ENCODE results near the gene CAMK4.
"Not testable (repeated sequence)": the region's sequence is repeated elsewhere in the genome, so short reads cannot be mapped to it uniquely, and the experiment has no call there.

Gene CAMK4

GRCh38 chr5:111261610-111262009, 37.4 kb downstream of the CAMK4 start:
- no peak for DNase-seq

DNA sequence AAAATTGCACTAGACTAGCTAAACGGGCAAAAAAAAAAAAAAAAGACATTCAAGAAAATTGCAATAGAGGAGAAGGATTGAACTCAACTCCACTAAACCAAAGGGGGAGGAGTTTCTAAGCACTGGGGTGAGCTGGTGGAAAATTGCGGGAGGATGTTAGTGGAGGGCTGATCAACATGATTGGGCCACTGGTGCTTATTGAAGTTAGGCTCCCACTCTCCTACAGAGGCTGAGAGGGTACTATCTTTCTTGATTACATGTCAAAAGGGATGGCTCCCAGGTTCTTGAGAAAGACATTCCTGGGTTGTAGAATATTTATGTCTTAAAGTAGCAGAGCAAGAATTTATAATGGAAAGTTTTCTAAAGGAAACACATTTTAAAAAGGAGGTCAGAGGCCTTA, 38.0 kb downstream of the CAMK4 start:
- DNase-seq = no peak

GRCh38 chr5:111262815-111263214, 38.6 kb downstream of the CAMK4 start:
- DNase-seq = no peak

DNA sequence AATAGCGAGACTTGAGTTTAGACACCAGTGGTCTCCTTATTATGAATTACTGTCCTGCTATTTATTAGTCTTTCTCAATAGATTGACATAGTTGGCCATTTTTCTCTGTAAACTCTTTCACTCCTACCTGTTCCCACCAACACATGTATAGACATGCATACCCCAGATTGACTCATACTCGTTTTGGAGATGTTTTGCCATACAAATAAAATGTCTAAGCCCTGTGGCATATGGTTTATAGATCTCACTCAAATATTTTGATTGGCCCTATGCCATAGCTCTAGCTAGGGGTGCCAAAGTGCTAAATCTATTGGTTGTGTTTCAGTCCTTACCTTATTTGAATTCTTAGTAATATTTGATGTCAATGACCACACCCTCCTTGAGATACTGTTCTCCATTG, 42.3 kb downstream of the CAMK4 start:
- no peak for DNase-seq

GRCh38 chr5:111268300-111268699, 44.1 kb downstream of the CAMK4 start:
- no peak for DNase-seq

- DNase-seq = no peak
Measured at GRCh38 chr5:111271885-111272284, 47.7 kb downstream of the CAMK4 start.

DNA sequence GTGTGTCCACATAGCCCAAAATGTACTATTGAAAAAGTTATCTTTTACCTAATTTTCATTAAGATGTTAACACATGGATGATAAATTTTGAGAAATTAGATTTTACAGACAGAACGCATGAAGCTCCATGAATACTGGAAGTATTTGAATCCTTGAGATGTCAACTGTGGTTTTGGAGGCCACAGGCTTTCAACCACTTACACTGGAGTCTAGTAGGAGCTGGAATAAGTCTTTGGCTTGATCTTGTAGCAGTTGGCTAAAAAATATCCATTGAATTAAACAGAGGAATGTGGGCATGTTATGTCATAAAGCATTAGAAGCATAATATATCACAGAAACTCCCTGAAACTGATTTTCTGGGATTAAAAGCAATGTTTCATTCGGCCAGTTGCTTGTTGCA, 52.9 kb downstream of the CAMK4 start:
- DNase-seq = no peak

DNA sequence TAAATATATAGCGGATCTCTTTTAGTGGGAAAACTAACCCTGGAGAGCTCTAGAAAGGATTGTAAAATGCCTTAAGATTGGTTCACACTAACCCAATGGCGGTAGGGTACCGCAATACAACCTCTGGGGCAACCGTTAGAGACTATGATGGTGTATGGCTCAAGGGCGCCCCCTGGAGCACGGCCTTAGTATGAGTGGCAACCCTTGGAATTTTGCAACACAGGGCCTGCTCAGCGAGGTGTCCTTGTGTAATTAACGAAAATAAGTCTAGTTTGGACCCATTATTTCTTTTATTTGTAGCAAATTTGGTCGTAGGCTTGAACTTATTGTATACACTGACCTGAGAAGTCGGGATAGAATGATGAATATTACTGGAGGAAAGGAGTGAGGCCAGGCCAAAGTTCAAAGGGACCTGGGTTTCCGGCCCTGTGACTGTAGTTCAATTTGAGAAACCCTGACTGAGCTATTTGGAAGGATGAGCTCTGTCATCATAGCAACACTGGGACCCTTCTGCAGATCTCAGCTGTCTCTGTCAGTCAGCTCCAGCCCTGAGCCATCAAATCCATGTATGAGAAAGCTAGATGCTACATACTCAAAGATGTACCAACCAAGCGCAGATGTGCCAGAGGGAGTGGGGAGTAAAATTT, 54.8 kb downstream of the CAMK4 start:
- peak; percentile 59 for DNase-seq

GRCh38 chr5:111280282-111280951, 56.2 kb downstream of the CAMK4 start:
- peak; percentile 55 for DNase-seq

DNA sequence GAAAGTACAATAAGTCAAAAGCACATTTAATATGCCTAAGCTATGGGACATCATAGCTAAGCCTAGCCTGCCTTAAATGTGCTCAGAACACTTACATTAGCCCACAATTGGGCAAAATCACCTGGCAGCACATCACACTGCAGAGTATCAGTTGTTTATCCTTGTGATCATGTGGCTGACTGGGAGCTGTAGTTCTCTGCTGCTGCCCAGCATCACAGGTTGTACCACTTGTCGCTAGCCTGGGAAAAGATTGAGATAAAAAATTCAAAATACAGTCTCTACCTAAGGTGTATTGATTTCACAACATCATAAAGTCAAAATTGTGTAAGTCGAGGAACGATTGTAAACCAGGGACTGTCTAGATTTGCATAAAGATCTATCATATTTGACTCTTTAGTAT, 58.6 kb downstream of the CAMK4 start:
- DNase-seq = no peak

DNA sequence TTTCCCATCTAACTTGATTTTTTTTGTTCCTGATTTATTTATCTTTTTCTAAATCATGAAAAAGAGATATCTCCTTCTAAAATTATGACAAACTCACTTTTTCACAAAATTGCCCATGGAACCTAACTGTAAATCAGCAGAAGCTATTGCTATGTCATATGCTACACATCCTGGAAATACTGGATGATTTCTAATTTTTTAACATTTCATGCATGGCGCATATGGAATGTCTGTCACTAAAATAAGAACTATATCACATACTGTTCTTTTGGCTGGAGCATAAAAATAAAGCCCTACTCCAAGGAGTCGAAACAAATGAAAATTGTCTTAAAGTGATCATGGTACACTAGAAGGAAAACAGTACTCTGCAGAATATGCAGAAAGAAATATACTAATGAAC, 60.6 kb downstream of the CAMK4 start:
- DNase-seq = no peak

DNA sequence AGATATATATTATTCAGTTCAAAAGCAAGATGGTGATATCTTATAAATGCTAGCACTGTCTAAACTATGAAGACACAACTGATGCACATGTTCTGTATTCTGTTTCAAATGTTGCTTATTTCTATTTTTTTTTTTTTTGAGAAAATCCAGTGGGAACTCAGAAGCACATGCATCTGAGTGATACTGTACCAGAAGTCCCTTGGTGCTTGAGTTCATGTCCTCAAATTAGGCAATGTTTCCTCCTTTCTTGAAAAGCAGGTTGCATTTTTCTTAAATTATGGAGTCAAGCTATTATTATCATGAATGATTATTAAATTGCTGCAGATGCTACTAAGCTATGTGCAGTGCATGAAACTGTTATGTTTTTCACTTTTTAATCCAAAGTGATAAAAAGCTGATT, 70.4 kb downstream of the CAMK4 start:
- DNase-seq = no peak

DNA sequence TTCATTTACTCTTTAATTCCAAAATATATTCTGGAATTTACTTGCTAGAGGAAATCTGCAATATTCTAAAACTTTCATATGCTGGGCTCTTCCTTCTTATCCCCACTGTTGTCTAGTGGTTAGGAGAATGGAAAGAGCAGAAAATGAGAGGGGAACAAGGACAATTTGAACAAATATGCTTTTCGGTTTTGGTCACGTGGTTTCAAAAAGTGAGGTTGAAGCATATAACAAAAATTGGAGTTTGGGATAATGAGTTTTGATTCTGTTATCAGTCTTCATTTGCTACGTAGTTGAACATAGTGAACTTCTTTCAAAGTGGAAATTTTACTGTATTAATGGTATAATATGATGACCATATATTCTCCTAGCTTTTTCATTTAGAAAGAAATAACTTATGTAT, 71.5 kb downstream of the CAMK4 start:
- no peak for DNase-seq

GRCh38 chr5:111296570-111296969, 72.4 kb downstream of the CAMK4 start:
- DNase-seq = no peak

GRCh38 chr5:111299067-111299481, 74.9 kb downstream of the CAMK4 start:
- no peak for DNase-seq

GRCh38 chr5:111299831-111300432, 75.7 kb downstream of the CAMK4 start:
- DNase-seq = no peak

GRCh38 chr5:111301264-111301663, 77.1 kb downstream of the CAMK4 start:
- no peak for DNase-seq

- DNase-seq = not testable (repeated sequence)
Measured at GRCh38 chr5:111302043-111302442, 77.9 kb downstream of the CAMK4 start.

GRCh38 chr5:111308951-111309350, 84.8 kb downstream of the CAMK4 start:
- DNase-seq = peak; percentile 35

DNA sequence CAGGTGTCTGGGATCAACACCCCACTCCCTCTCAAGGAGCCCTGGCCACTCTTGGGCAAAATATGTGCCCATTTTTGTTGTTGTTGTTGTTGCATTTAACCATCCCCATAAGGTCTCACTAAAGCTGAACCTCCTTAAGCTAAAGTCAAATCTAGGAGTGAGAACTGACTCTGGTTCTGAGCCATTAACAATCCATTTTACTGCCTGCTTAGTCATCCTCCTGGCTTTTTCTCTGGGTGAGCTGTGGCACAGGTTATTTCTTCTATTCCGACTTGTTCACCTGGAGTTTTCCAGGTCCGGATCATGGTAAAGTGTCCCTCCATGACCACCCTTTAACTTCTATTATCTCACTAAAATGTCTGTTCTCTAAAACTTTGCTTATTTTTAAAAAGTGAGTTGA, 85.2 kb downstream of the CAMK4 start:
- DNase-seq = no peak

GRCh38 chr5:111310711-111311620, 86.8 kb downstream of the CAMK4 start:
- no peak for DNase-seq

DNA sequence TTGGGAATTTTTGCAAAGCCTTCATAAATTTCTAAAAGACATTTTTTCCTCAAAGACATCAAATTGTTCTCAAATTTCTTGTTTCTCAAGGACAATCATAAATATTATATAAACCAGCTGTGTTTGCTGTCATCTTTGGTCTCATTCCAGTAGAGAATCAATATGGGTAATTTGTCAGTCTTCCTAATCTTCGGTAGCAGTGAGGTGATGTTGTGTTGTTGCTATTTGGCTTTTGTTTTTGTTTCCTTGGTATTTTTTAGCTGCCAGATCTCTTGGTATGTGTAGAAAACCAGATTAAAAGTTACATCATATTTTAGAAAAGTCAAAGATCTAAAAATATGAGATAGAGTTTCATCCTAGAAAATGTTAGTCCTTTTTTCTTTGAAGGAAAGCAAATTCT, 87.5 kb downstream of the CAMK4 start:
- DNase-seq = no peak

- DNase-seq = no peak
Measured at GRCh38 chr5:111313017-111313724, 89.0 kb downstream of the CAMK4 start.

All from eye (tissue), 1 donor.